NCI-H187 treated with DMSO at 0.1 percent for 48 hours (cell line): ENCODE results near the gene MFRP.
A peak's percentile ranks its signal among the peaks of the same experiment; 100 is the strongest.
"Not testable (repeated sequence)": the region's sequence is repeated elsewhere in the genome, so short reads cannot be mapped to it uniquely, and the experiment has no call there.

Experiments used
- DNase-seq: peaks from one replicate; lab custom pipeline; 2025; lab: John Stamatoyannopoulos, UW

The MFRP gene

DNA sequence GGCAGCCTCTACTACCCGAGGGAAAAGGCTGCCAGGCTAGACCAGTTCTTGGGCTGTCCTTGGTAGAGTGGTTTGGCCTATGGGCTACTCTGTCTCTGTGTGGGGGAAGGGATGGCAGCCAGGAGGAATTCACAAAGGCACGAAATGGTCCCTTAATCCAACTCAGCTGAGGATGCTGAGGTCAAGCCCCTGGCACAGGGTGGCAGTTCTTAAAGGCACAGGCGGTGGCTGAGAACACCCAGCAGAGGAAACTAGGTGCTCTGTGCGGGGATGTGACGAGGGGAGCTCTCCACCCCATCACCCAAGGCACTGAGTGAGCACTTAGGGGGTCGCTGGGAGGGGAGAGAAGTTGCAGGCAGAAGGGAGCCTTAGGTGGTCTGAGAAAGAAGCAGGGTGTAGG is at the start of gene MFRP:
Gene MFRP (minus strand): TSS at position 101 of the 400 bp plus-strand sequence. CDS start 192 bp downstream, outside the sequence.
- DNase-seq = no peak

DNA sequence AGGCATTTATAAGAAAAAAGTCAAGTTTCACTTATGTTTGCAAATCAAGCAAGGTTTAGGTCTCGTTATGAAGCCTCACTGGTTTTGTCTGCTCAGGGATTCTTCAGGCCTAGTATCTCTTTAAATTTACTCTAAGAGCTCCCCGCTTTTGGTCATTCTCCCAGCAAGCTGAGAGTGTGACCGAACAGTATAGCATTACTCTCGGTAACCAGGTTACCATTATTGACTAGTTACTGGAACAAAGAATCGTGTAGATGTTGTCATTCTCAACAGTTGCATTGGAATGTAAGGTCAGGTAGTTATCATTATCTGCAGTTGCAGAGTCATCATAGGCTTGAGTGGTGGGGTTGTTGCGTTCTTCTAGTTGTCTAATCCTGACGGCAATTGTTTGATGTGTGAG is 44.8 kb upstream of the MFRP start:
- DNase-seq = no peak

- DNase-seq = no peak
Observed at GRCh38 chr11:119389611-119390254, 43.2 kb upstream of the MFRP start.

- DNase-seq = no peak
Observed at GRCh38 chr11:119388103-119388502, 41.6 kb upstream of the MFRP start.

DNA sequence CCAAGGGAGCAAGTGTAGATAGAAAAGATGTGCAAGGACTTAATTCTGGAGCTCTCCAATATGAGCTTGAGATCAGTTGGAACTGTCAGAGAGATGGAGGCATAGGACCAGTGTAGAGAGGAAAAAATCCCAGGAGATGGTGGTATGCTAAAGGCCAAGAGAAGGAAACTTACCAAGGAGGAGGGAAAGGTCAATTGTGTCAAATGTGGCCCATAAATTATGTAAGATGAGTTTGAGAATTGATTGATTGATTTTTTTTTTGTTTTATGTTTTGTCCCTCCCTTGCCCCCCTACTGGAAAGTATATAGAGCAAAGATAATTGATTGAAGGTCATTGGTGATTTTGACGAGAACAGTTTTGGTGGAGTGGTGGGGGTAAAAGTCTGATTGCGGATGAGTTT is 37.8 kb upstream of the MFRP start:
- DNase-seq = no peak

GRCh38 chr11:119382513-119382912 is 36.0 kb upstream of the MFRP start:
- DNase-seq = not testable (repeated sequence)

DNA sequence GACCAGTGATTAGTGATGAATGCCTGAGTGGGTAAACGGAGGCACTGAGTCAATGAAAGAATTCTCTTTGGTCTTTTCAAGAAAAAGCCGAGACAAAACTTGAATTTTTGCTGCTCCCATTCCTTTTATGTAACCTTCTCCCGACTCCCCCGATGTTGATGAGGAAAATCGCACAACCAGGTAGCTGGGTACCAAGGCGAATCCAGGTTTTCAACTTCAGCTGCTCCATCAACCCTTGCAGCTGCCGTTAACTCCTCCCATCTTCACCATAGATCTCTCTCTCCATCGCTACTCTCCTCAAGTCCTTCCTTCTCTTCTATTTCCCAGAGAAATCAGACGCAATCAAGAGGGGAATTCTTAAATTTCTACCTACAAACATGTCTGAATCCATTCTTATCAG is 35.6 kb upstream of the MFRP start:
- DNase-seq = no peak

GRCh38 chr11:119381181-119381988 is 34.9 kb upstream of the MFRP start, which contains the start of gene USP2:
Gene USP2, minus strand, starts transcription at chr11:119381690. Its CDS starts 8,210 bp downstream, at chr11:119373480.
- peak; percentile 42 for DNase-seq

- no peak for DNase-seq
Observed at GRCh38 chr11:119380827-119381180, 34.3 kb upstream of the MFRP start.

GRCh38 chr11:119380160-119380826 is 33.8 kb upstream of the MFRP start:
- DNase-seq = no peak

- no peak for DNase-seq
Observed at GRCh38 chr11:119378851-119379465, 32.5 kb upstream of the MFRP start.

- no peak for DNase-seq
Observed at GRCh38 chr11:119377961-119378667, 31.6 kb upstream of the MFRP start.

- no peak for DNase-seq
Observed at GRCh38 chr11:119377112-119377901, 30.8 kb upstream of the MFRP start.

- no peak for DNase-seq
Observed at GRCh38 chr11:119376197-119376847, 29.8 kb upstream of the MFRP start.

GRCh38 chr11:119375337-119376196 is 29.1 kb upstream of the MFRP start:
- no peak for DNase-seq

DNA sequence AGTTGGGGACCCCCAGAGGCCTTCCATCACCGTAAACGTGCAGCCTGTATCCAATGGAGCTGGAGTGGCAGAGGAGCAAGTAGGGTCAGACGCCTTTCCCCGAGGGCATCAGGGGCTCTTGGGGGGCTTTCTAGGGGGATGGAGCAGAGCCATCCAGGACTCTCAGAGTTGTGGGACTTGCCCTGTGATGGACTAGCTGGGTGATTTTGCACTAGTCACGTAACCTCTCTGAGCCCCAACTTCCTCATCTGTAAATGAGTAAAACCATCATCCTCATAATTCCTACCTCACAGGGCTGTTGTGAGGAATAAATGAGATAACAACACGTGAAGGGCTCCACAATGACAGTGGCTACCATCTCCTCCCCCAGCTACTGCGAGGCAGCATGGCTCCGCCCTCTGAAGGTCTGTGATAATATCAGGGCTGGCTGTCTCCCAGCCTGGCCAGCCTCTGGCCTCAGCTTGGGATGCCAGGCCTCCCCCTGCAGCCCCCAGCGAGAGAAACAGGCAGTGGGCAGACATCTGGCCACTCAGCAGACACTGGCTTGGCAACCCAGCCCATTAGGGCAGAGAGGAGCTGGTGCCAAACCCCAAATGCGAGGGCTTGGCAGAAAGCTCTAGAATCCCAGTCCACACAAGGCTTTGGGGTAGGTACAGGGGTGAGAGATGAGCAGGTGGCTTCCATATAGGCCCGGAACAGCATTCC is 28.3 kb upstream of the MFRP start:
- no peak for DNase-seq

DNA sequence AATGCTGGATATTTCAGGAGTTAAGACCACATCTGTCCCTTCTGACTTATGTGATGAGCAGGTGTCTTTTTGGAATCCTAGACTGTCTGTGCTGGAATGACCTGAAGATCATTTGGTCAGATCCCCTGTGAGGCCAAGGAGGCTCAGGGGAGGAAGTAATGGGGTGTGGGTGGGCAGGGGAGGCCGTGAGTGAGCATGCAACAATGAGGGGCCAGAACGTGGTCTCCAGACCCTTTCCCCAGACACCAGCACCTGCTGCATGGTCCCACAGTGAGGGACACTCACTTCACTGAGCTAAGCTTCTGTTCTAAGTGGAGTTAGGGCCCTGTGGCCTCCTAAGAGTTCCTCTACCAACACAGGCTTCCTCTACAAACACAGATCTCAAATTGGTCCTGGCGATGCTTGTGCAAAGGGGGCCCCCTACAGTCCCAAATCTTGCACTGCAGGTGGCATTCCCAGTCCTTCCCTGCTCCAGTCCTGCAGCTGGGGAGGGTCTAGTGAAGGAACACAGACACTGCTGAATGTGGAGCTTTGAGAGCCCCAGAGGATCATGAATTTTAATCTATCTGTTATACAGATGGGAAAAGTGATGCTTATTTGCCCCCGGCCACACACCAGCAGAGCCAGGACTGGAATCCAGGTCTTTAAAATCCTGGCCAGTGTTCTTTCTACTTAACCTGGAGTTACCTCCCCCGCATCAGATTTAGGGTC is 27.6 kb upstream of the MFRP start:
- DNase-seq = peak; percentile 39
